ENCODE data around the gene SNX25. TPM values are rescaled to one million over a fixed set of nuclear protein-coding genes. Genes with fewer than 3 reads are reported as not detected.

SNX25 gene
- total RNA-seq = 10 to 100 TPM; 45.0 to 50.5 TPM
- polyA plus RNA-seq (ENCODE audit: insufficient read depth, low read depth, low replicate concordance) = 20.2 TPM
- long read RNA-seq, donor 1, partial matches to known transcripts = 0 of 1 reads
- long read RNA-seq, donor 1, other reads (novel, unspliced or antisense) = 0 of 1 reads
- long read RNA-seq, donor 2, partial matches to known transcripts = 0 of 2 reads
- long read RNA-seq, donor 2, other reads (novel, unspliced or antisense) = 0 of 2 reads

GRCh38 chr4:185209031-185209851 lies at the start of gene SNX25:
Gene SNX25 (plus strand): TSS chr4:185209598. CDS start chr4:185209827, 229 bp downstream.
- intact Hi-C loops (cut with DNase I; ENCODE audit: low total_unique reads) = loop anchor here (5.0 kb wide), 1 partner anchor 188 kb away; the partner anchor contains the start of genes ANKRD37 and LRP2BP
- peak within 1 kb of the TSS; percentile 87 to 95 for H3K27ac ChIP-seq
- H3K9me3 ChIP-seq = no peaks in the 10 kb centered on the region
- H3K4me1 ChIP-seq = peaks cover 25% of the 10 kb centered on the region
- H3K27me3 ChIP-seq = no peaks in the 10 kb centered on the region
- TF ChIP-seq POLR2A (IDR thresholded peaks at IDR 0.05) (peak; percentile 81), CTCF (IDR thresholded peaks at IDR 0.05) (peak in 2 of 3 experiments; percentile 36 to 37)
- H3K36me3 ChIP-seq (ENCODE audit: low read depth, missing control alignments) = no peaks in the 10 kb centered on the region
- H3K4me3 ChIP-seq = peak within 1 kb of the TSS; percentile 82 to 84
- DNase-seq = peak; percentile 94
- WGBS, 2 donors = 1% methylated on average over 17 to 19 of the region's 72 CpGs

GRCh38 chr4:185165605-185166063 lies 43.8 kb upstream of the SNX25 start:
- no peak for TF ChIP-seq CTCF (IDR thresholded peaks at IDR 0.05)
- TF ChIP-seq POLR2A (IDR thresholded peaks at IDR 0.05) = no peak
- Histone ChIP-seq H3K27me3 (no peaks in the 10 kb centered on the region), H3K36me3 (ENCODE audit: low read depth, missing control alignments) (no peaks in the 10 kb centered on the region), H3K27ac (no peak overlapping the region), H3K9me3 (no peaks in the 10 kb centered on the region), H3K4me1 (peaks cover 9% of the 10 kb centered on the region), H3K4me3 (no peak overlapping the region)
- WGBS, 2 donors = 32 to 40% methylated on average over 2 of the region's 2 CpGs
- DNase-seq = no peak
- intact Hi-C loops (cut with DNase I; ENCODE audit: low total_unique reads) = no loop called here

GRCh38 chr4:185167234-185167633 lies 42.2 kb upstream of the SNX25 start:
- no peak for DNase-seq
- 74 to 81% methylated on average over 9 of the region's 9 CpGs for WGBS, 2 donors
- no peak for TF ChIP-seq CTCF (IDR thresholded peaks at IDR 0.05)
- TF ChIP-seq POLR2A (IDR thresholded peaks at IDR 0.05) = no peak
- intact Hi-C loops (cut with DNase I; ENCODE audit: low total_unique reads) = no loop called here
- Histone ChIP-seq H3K36me3 (ENCODE audit: low read depth, missing control alignments) (no peaks in the 10 kb centered on the region), H3K27me3 (no peaks in the 10 kb centered on the region), H3K9me3 (no peaks in the 10 kb centered on the region), H3K27ac (no peak overlapping the region), H3K4me3 (no peak overlapping the region), H3K4me1 (peaks cover 9% of the 10 kb centered on the region)

GRCh38 chr4:185171373-185172071 lies 37.9 kb upstream of the SNX25 start:
- WGBS, 2 donors = 57 to 88% methylated on average over 2 of the region's 2 CpGs
- DNase-seq = no peak
- intact Hi-C loops (cut with DNase I; ENCODE audit: low total_unique reads) = no loop called here
- no peaks in the 10 kb centered on the region for H3K27me3 ChIP-seq
- H3K4me3 ChIP-seq = no peak overlapping the region
- H3K27ac ChIP-seq = peak overlapping the region in 1 of 2 donors; percentile 20
- H3K36me3 ChIP-seq (ENCODE audit: low read depth, missing control alignments) = no peaks in the 10 kb centered on the region
- H3K4me1 ChIP-seq = no peaks in the 10 kb centered on the region
- TF ChIP-seq POLR2A (IDR thresholded peaks at IDR 0.05) = no peak
- TF ChIP-seq CTCF (IDR thresholded peaks at IDR 0.05) = no peak
- H3K9me3 ChIP-seq = no peaks in the 10 kb centered on the region
